Endothelial cell (in vitro differentiated cells): ENCODE results near the gene HOXD8. TPM values are rescaled to one million over a fixed set of nuclear protein-coding genes. Genes with fewer than 3 reads are reported as not detected.

Experiments used
- DNase-seq: peaks from one replicate; pipeline ENCODE4 v3.0.0; 2021; ENCODE audit warnings: low spot score
- H3K27ac Mint-ChIP-seq: one replicate; pipeline ENCODE4 v1.8.0; 2021; ENCODE audit warnings: mixed read lengths, inconsistent platforms; ENCODE audit not compliant: unreplicated experiment
- H3K27me3 Mint-ChIP-seq: one replicate; pipeline ENCODE4 v1.8.0; 2021; ENCODE audit warnings: mild to moderate bottlenecking, moderate library complexity, mixed read lengths, inconsistent platforms; ENCODE audit not compliant: unreplicated experiment
- H3K36me3 Mint-ChIP-seq: one replicate; pipeline ENCODE4 v1.8.0; 2021; ENCODE audit warnings: mild to moderate bottlenecking, low read depth, mixed read lengths, inconsistent platforms; ENCODE audit not compliant: unreplicated experiment
- H3K4me1 Mint-ChIP-seq: one replicate; pipeline ENCODE4 v1.8.0; 2021; ENCODE audit warnings: mild to moderate bottlenecking, mixed read lengths, inconsistent platforms; ENCODE audit not compliant: unreplicated experiment
- H3K4me3 Mint-ChIP-seq: one replicate; pipeline ENCODE4 v1.8.0; 2021; ENCODE audit warnings: mild to moderate bottlenecking, mixed read lengths, inconsistent platforms; ENCODE audit not compliant: unreplicated experiment
- H3K9me3 Mint-ChIP-seq: one replicate; pipeline ENCODE4 v1.8.0; 2021; ENCODE audit warnings: mixed read lengths, inconsistent platforms; ENCODE audit not compliant: unreplicated experiment
- CTCF ChIP-seq: fragments of 200-600 bp; sonication (generic); IDR thresholded peaks from one replicate; pipeline ENCODE4 v1.5.0; 2021; ENCODE audit warnings: antibody characterized with exemption; ENCODE audit not compliant: unreplicated experiment
- total RNA-seq: library from RNA; stranded (reverse); fragmentation: NEBNext Ultra II Directional; extraction: Animal tissue kit (Norgen Biotek cat#: 25700); gene quantifications from one replicate; pipeline ENCODE4 v1.2.1, GENCODE V29; 2021; ENCODE audit not compliant: unreplicated experiment

Gene HOXD8
- total RNA-seq, 1 donor from 2014 or later = 9.3 TPM

GRCh38 chr2:176139661-176140512, 10.4 kb downstream of the HOXD8 start:
- peak overlapping the region; percentile 52 for H3K27ac Mint-ChIP-seq
- H3K9me3 Mint-ChIP-seq = no peaks in the 10 kb centered on the region
- peak overlapping the region; percentile 60 for H3K4me3 Mint-ChIP-seq
- H3K36me3 Mint-ChIP-seq = peaks cover 6% of the 10 kb centered on the region
- peaks cover 40% of the 10 kb centered on the region for H3K27me3 Mint-ChIP-seq
- DNase-seq = no peak
- no peak for TF ChIP-seq CTCF
- peaks cover 30% of the 10 kb centered on the region for H3K4me1 Mint-ChIP-seq

GRCh38 chr2:176140513-176141317, 11.2 kb downstream of the HOXD8 start:
- Mint-ChIP-seq H3K4me1 (peaks cover 21% of the 10 kb centered on the region), H3K27me3 (peaks cover 35% of the 10 kb centered on the region), H3K36me3 (peaks cover 1% of the 10 kb centered on the region), H3K27ac (no peak overlapping the region), H3K4me3 (peak overlapping the region; percentile 83), H3K9me3 (no peaks in the 10 kb centered on the region)
- peak; percentile 90 for DNase-seq
- peak; percentile 99 for TF ChIP-seq CTCF

- Mint-ChIP-seq H3K36me3 (no peaks in the 10 kb centered on the region), H3K4me1 (peaks cover 21% of the 10 kb centered on the region), H3K27me3 (peaks cover 39% of the 10 kb centered on the region), H3K4me3 (no peak overlapping the region), H3K27ac (no peak overlapping the region), H3K9me3 (no peaks in the 10 kb centered on the region)
- DNase-seq = no peak
- TF ChIP-seq CTCF = no peak
Observed at GRCh38 chr2:176142281-176142680, 12.8 kb downstream of the HOXD8 start.

- Mint-ChIP-seq H3K9me3 (no peaks in the 10 kb centered on the region), H3K27me3 (peaks cover 58% of the 10 kb centered on the region), H3K36me3 (peaks cover 8% of the 10 kb centered on the region)
Observed at GRCh38 chr2:176145085-176145969, 15.8 kb downstream of the HOXD8 start.

More at GRCh38 chr2:176145085-176145969, 15.8 kb downstream of the HOXD8 start:
- no peak for DNase-seq
- Mint-ChIP-seq H3K4me1 (peaks cover 27% of the 10 kb centered on the region), H3K27ac (no peak overlapping the region), H3K4me3 (no peak overlapping the region)
- TF ChIP-seq CTCF = no peak
